GM12892 (cell line): ENCODE data around the gene TEX2.
"Not testable (repeated sequence)": the region's sequence is repeated elsewhere in the genome, so short reads cannot be mapped to it uniquely, and the experiment has no call there.

Experiments used
- POLR2A ChIP-seq: IDR thresholded peaks from 2 replicates; pipeline ENCODE4 v1.6.1; 2011; ENCODE audit warnings: low read depth, low read length, control low read depth
- POLR2AphosphoS5 ChIP-seq: IDR thresholded peaks from 2 replicates; pipeline ENCODE4 v1.6.1; 2011; ENCODE audit warnings: low read depth, low read length, control low read depth
- TAF1 ChIP-seq: IDR thresholded peaks from 2 replicates; pipeline ENCODE4 v1.6.1; 2011; ENCODE audit warnings: low read depth, mild to moderate bottlenecking, control low read depth, low read length, borderline replicate concordance

DNA sequence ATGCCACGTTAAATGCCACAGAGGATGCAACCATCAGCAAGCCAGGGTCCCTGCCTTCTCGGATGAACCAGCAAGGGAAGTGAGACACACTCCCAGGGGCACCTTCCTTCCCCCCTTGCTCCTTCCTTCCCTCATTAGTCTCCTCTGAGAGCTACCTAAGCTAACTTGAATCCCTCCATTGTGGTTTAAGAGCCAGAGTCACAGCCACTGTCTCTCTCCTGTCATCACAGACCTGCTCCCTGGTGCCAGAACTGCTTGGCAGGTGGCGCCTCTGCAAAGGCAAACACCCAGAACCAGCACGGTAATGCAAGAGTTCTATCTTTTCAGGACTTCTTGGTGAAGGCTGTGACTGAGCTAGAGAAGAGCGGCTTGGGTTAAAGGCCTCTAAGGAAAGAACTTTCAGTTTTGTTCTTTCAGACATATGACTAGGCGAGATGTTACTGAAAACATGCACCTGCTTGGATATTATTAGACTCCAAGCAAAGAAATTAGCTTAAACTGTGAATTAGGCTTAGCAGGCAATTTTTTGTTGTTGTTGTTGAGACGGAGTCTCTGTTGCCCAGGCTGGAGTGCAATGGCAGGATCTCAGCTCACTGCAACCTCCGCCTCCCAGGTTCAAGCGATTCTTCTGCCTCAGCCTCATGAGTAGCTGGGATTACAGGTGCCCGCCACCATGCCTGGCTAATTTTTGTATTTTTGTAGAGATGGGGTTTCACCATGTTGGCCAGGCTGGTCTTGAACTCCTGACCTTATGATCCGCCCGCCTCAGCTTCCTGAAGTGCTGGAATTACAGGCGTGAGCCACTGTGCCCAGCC, 141.9 kb downstream of the TEX2 start:
- peak; percentile 41; the same call in 1 of the 2 replicates for TF ChIP-seq POLR2A
- TF ChIP-seq POLR2AphosphoS5, TAF1: not testable (repeated sequence)
